ENCODE measurements around the gene ABCB9. TPM values are rescaled to one million over a fixed set of nuclear protein-coding genes. Genes with fewer than 3 reads are reported as not detected.

The ABCB9 gene
- total RNA-seq, 1 donor from 2014 or later, result 8.8 TPM

DNA sequence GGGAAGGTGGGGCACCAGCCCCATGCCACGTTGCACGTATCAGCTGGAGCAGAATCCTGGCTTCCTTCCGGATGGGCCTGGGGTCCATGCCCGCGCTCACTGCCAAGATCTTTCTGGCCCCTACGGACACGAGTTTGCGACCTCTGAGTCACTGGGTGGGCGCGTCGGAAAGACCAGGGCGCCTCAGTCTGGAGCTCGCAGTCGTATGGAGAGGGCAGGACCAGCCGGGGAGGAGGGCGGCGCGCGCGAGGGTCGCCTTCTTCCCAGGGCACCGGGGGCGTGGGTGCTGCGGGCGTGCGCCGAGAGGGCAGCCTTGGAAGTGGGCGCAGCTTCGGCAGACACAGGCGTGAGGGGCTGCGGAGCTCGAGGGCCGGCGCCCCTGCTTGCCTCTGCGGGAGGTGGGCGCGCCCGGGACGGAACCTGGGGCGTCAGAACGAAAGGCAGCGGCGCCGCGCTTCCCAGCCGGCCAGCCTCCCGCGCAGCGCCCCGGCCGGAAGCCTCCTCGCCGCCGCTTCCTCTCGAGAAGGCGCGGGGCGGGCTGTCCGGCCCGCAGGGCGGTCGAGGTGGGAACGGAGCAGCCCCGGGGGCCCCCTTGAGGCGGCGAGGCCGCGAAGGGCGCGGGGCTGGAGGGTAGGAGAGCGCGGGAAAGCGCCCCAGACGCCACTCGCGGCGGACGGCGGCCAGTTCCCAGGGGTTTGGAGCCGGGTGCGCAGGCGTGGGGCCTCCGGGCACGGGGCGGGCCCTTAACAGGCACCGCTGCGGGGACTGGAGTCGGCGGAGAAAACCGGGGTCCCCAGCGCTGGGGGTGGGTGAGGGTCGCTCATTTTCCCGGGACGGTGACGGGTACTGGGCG lies 14.1 kb upstream of the ABCB9 start, which contains the start of gene ARL6IP4:
Gene ARL6IP4 (plus strand): TSS at position 499 of the 853 bp plus-strand sequence. CDS start 459 bp downstream, outside the sequence.
- H3K27me3 Mint-ChIP-seq (ENCODE audit: unreplicated experiment), result peaks cover 4% of the 10 kb centered on the region
- peak; percentile 74 for DNase-seq
- no peaks in the 10 kb centered on the region for H3K36me3 Mint-ChIP-seq (ENCODE audit: unreplicated experiment)
- peak within 1 kb of the TSS; percentile 90 for H3K4me3 Mint-ChIP-seq (ENCODE audit: unreplicated experiment)
- H3K27ac Mint-ChIP-seq (ENCODE audit: unreplicated experiment), result peak within 1 kb of the TSS; percentile 69
- TF ChIP-seq, protein P1, sequence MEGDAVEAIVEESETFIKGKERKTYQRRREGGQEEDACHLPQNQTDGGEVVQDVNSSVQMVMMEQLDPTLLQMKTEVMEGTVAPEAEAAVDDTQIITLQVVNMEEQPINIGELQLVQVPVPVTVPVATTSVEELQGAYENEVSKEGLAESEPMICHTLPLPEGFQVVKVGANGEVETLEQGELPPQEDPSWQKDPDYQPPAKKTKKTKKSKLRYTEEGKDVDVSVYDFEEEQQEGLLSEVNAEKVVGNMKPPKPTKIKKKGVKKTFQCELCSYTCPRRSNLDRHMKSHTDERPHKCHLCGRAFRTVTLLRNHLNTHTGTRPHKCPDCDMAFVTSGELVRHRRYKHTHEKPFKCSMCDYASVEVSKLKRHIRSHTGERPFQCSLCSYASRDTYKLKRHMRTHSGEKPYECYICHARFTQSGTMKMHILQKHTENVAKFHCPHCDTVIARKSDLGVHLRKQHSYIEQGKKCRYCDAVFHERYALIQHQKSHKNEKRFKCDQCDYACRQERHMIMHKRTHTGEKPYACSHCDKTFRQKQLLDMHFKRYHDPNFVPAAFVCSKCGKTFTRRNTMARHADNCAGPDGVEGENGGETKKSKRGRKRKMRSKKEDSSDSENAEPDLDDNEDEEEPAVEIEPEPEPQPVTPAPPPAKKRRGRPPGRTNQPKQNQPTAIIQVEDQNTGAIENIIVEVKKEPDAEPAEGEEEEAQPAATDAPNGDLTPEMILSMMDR (IDR thresholded peaks at IDR 0.05; ENCODE audit: partially characterized antibody, unreplicated experiment), result no peak
- peaks cover 7% of the 10 kb centered on the region for H3K4me1 Mint-ChIP-seq (ENCODE audit: low read depth, unreplicated experiment)
- H3K9me3 Mint-ChIP-seq (ENCODE audit: unreplicated experiment), result peaks cover 6% of the 10 kb centered on the region

- Mint-ChIP-seq H3K36me3 (ENCODE audit: unreplicated experiment) (no peaks in the 10 kb centered on the region), H3K9me3 (ENCODE audit: unreplicated experiment) (peaks cover 4% of the 10 kb centered on the region), H3K4me3 (ENCODE audit: unreplicated experiment) (peak overlapping the region; percentile 90), H3K27ac (ENCODE audit: unreplicated experiment) (peak overlapping the region; percentile 69), H3K4me1 (ENCODE audit: low read depth, unreplicated experiment) (peaks cover 7% of the 10 kb centered on the region), H3K27me3 (ENCODE audit: unreplicated experiment) (peaks cover 4% of the 10 kb centered on the region)
- TF ChIP-seq, protein P1 (IDR thresholded peaks at IDR 0.05; ENCODE audit: partially characterized antibody, unreplicated experiment), result no peak
- DNase-seq, result no peak
These were observed 13.6 kb upstream of the ABCB9 start for GRCh38 chr12:122979908-122980182.

DNA sequence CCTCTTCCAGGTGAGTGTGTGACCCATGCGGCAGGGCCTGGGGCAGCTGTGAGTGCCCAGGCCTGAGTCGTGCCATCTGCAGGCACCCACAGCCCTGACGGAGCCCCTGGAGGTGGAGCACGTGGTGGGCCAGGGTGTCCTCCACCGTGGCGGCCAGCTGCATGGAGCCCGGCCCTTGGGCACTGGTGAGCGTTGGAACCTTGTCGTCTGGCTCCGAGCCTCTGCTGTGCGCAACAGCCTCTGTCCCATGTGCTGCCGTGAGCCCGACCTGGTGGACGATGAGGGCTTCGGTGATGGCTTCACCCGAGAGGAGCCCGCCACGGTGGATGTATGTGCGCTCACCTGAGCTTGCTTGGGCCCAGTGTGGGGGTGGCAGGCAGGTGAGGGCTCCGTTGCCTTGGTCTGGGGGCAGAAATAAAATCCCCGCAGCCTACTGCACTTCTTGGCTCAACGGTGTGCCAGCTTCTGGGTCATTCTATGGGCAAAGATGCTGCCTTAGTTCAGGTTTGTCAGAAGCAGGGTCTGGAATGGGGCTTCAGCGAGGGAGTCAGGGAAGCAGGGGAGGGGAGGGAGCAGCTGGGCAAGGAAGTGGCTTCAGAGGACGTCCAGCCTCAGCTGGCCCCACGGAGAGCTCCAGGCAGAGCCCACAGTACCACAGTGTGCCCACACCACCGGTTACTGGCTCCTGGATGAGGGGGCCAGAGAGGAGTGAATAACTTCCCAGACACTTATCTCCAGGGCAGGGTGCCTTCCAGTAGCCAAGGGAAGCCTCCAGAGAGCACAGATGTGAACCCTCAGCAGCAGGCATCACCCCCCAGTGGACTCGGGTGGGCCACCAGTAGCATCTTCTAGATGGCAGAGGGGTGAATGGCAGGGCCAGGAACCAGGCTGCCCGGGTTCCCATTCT lies 13.0 kb upstream of the ABCB9 start:
- Mint-ChIP-seq H3K9me3 (ENCODE audit: unreplicated experiment) (peaks cover 7% of the 10 kb centered on the region), H3K27me3 (ENCODE audit: unreplicated experiment) (peaks cover 8% of the 10 kb centered on the region)

GRCh38 chr12:122978507-122978955 lies 12.3 kb upstream of the ABCB9 start:
- TF ChIP-seq, protein P1 (IDR thresholded peaks at IDR 0.05; ENCODE audit: partially characterized antibody, unreplicated experiment), result no peak
- no peak for DNase-seq
- Mint-ChIP-seq H3K4me1 (ENCODE audit: low read depth, unreplicated experiment) (peaks cover 7% of the 10 kb centered on the region), H3K27me3 (ENCODE audit: unreplicated experiment) (peaks cover 10% of the 10 kb centered on the region), H3K36me3 (ENCODE audit: unreplicated experiment) (no peaks in the 10 kb centered on the region), H3K9me3 (ENCODE audit: unreplicated experiment) (peaks cover 9% of the 10 kb centered on the region), H3K4me3 (ENCODE audit: unreplicated experiment) (no peak overlapping the region), H3K27ac (ENCODE audit: unreplicated experiment) (no peak overlapping the region)

More for the DNA sequence above, 13.0 kb upstream of the ABCB9 start:
- H3K4me1 Mint-ChIP-seq (ENCODE audit: low read depth, unreplicated experiment), result peaks cover 7% of the 10 kb centered on the region
- no peaks in the 10 kb centered on the region for H3K36me3 Mint-ChIP-seq (ENCODE audit: unreplicated experiment)
- DNase-seq, result no peak
- TF ChIP-seq, protein P1 (IDR thresholded peaks at IDR 0.05; ENCODE audit: partially characterized antibody, unreplicated experiment), result no peak
- peak overlapping the region; percentile 90 for H3K4me3 Mint-ChIP-seq (ENCODE audit: unreplicated experiment)
- H3K27ac Mint-ChIP-seq (ENCODE audit: unreplicated experiment), result peak overlapping the region; percentile 69

Measured in glutamatergic neuron (in vitro differentiated cells).